GM12891 (cell line): ENCODE results near the gene LDB2.

Source experiments
- PAX5 ChIP-seq: IDR thresholded peaks from 2 replicates; pipeline ENCODE4 v1.6.1; 2011; ENCODE audit warnings: low read length, moderate library complexity, mild to moderate bottlenecking; ENCODE audit not compliant: insufficient read depth, severe bottlenecking
- POLR2A ChIP-seq: IDR thresholded peaks from 2 replicates; pipeline ENCODE4 v1.6.1; 2011; ENCODE audit warnings: low read depth, low read length, control low read depth
- POLR2AphosphoS5 ChIP-seq: IDR thresholded peaks from 2 replicates; pipeline ENCODE4 v1.6.1; 2011; ENCODE audit warnings: low read depth, low read length, control low read depth
- POU2F2 ChIP-seq: IDR thresholded peaks from 2 replicates; pipeline ENCODE4 v1.6.1; 2011; ENCODE audit warnings: low read depth, mild to moderate bottlenecking, control low read depth, low read length, moderate library complexity
- SPI1 ChIP-seq: IDR thresholded peaks from 2 replicates; pipeline ENCODE4 v1.6.1; 2011; ENCODE audit warnings: low read depth, low read length, control low read depth
- TAF1 ChIP-seq: IDR thresholded peaks from 2 replicates; pipeline ENCODE4 v1.6.1; 2011; ENCODE audit warnings: low read depth, low read length, control low read depth

- TF ChIP-seq POLR2A (no peak), POLR2AphosphoS5 (no peak), SPI1 (no peak), POU2F2 (no peak), TAF1 (no peak), PAX5 (no peak)
Observed at GRCh38 chr4:16942491-16942890, 44.0 kb upstream of the LDB2 start.
